ENCODE results near the gene SERINC3.

The SERINC3 gene

GRCh38 chr20:44461142-44461802, 60.6 kb downstream of the SERINC3 start:
- no peak for DNase-seq

- DNase-seq: peak; percentile 15
These were observed 61.1 kb downstream of the SERINC3 start for GRCh38 chr20:44460795-44461141.

GRCh38 chr20:44459271-44459670, 62.6 kb downstream of the SERINC3 start:
- no peak for DNase-seq

- DNase-seq: no peak
These were observed 64.9 kb downstream of the SERINC3 start for GRCh38 chr20:44457016-44457415.

- no peak for DNase-seq
These were observed 65.3 kb downstream of the SERINC3 start for GRCh38 chr20:44456611-44457010.

GRCh38 chr20:44455126-44455525, 66.7 kb downstream of the SERINC3 start:
- DNase-seq: no peak

- DNase-seq: no peak
These were observed 67.4 kb downstream of the SERINC3 start for GRCh38 chr20:44454306-44454963.

- no peak for DNase-seq
These were observed 70.9 kb downstream of the SERINC3 start for GRCh38 chr20:44450903-44451450.

GRCh38 chr20:44450281-44450889, 71.5 kb downstream of the SERINC3 start:
- no peak for DNase-seq

- no peak for DNase-seq
These were observed 72.0 kb downstream of the SERINC3 start for GRCh38 chr20:44449864-44450263.

- DNase-seq: no peak
These were observed 72.9 kb downstream of the SERINC3 start for GRCh38 chr20:44448753-44449546.

- DNase-seq: no peak
These were observed 73.9 kb downstream of the SERINC3 start for GRCh38 chr20:44447827-44448419.
